ENCODE results near the gene GALK1. TPM values are rescaled to one million over a fixed set of nuclear protein-coding genes. Genes with fewer than 3 reads are reported as not detected.
A peak's percentile ranks its signal among the peaks of the same experiment; 100 is the strongest.

The GALK1 gene
- total and polyA plus RNA-seq, 12 donors, result 5.2 to 44.6 (median 15.3) TPM

DNA sequence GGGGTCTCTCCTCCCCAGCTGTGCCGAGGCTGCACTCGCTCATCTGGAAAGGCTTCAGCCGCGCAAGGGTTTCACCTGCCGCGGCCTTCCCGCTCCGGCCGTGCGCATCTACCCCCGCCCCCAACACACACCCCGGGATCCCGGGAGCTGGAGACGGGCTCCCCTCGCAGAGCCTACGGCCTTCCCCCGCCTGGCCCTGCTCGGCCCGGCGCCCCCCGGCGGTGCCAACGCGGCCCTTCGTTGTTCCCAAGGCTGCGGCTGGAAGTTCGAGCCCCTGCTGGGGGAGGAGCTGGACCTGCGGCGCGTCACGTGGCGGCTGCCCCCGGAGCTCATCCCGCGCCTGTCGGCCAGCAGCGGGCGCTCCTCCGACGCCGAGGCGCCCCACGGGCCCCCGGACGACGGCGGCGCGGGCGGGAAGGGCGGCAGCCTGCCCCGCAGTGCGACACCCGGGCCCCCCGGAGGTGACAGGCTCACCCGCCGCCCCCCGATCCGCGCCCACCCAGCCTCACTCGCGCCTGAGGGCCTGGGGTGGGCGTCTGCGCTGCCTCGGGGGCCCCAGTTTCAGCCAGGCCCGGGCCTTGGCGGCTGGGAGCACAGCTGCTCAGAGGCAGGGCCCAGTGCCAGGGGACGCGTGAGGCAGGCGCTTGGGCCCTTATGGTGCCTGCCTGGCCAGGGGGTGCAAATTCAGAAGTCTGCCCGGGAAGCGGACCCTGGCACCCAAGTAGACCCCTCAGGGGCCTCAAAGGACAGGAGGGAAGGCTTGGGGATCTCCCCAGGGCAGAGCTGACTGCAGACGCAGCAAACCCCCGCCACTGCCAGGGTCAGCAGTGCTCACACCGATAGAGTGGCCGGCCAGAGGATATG is 11.2 kb downstream of the GALK1 start:
- ATAC-seq, result peak; percentile 37 to 84 (median 54)
- WGBS, 2 donors, result 9 to 10% methylated on average over 73 to 76 of the region's 76 CpGs
- Histone ChIP-seq H3K36me3 (peaks cover 0 to 41% (median 0%) of the 10 kb centered on the region in 9 donors), H3K27me3 (no peaks in the 10 kb centered on the region), H3K9me3 (no peaks in the 10 kb centered on the region), H3K4me1 (peaks cover 7 to 25% (median 17%) of the 10 kb centered on the region in 9 donors), H3K27ac (peak overlapping the region in 5 of 10 donors; percentile 30 to 78 (median 62)), H3K4me3 (peak overlapping the region in 9 of 10 donors; percentile 35 to 58 (median 49))
- TF ChIP-seq, protein P1, sequence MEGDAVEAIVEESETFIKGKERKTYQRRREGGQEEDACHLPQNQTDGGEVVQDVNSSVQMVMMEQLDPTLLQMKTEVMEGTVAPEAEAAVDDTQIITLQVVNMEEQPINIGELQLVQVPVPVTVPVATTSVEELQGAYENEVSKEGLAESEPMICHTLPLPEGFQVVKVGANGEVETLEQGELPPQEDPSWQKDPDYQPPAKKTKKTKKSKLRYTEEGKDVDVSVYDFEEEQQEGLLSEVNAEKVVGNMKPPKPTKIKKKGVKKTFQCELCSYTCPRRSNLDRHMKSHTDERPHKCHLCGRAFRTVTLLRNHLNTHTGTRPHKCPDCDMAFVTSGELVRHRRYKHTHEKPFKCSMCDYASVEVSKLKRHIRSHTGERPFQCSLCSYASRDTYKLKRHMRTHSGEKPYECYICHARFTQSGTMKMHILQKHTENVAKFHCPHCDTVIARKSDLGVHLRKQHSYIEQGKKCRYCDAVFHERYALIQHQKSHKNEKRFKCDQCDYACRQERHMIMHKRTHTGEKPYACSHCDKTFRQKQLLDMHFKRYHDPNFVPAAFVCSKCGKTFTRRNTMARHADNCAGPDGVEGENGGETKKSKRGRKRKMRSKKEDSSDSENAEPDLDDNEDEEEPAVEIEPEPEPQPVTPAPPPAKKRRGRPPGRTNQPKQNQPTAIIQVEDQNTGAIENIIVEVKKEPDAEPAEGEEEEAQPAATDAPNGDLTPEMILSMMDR (IDR thresholded peaks at IDR 0.05), result peak; percentile 38 to 81 (median 63)
- intact Hi-C loops (cut with DNase I), result loop anchor here in 2 of 10 donors (5.0 to 10.0 kb wide), 3 partner anchors 76 to 329 kb away; partner anchors contain the start of gene SMIM5 (in 1 of the 2)
- DNase-seq, result peak; percentile 58 to 81

DNA sequence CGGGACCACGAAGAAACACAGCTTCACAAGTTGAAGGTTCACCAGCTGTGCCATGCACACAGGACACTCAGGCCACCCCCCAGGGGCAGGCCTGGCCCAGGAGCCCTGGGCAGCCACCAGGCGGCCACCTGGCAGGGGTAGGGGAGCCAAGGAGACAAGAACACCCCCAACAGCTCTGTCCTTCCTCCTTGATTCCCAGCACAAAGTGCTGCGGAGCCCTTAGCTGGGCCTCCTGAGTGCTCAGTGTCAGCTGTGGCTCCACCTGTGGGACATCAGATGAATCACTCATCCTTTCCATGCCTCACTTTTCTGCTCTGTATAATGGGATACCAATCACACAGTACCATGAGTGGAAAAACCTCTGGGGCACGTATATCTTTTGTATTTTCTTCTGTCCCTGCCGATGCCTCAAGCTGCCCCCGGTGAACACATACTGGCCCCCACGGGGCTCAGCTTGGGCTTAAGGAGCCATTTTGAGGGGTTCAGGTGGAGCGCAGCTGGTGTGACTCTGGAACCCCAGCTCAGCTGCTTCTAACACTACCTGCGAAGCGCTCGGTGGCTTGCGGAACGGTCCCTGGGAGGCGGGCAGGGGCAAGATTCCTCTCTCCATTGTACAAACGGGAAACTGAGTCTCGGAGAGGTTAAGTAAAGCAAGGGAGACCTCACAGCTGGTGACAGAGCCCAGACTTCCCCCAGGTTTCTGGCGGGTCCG is 12.0 kb downstream of the GALK1 start:
- WGBS, 2 donors, result 72 to 76% methylated on average over 19 of the region's 19 CpGs
- Histone ChIP-seq H3K27ac (peak overlapping the region in 2 of 10 donors; percentile 62 to 78), H3K4me3 (peak overlapping the region in 9 of 10 donors; percentile 35 to 58 (median 49)), H3K9me3 (no peaks in the 10 kb centered on the region), H3K36me3 (peaks cover 0 to 38% (median 0%) of the 10 kb centered on the region in 9 donors), H3K4me1 (peaks cover 7 to 29% (median 20%) of the 10 kb centered on the region in 9 donors), H3K27me3 (no peaks in the 10 kb centered on the region)
- TF ChIP-seq, protein P1 (IDR thresholded peaks at IDR 0.05), result no peak
- ATAC-seq, result no peak
- DNase-seq, result no peak
- intact Hi-C loops (cut with DNase I), result loop anchor here in 2 of 10 donors (5.0 to 10.0 kb wide), 3 partner anchors 76 to 328 kb away; partner anchors contain the start of gene SMIM5 (in 1 of the 2)

DNA sequence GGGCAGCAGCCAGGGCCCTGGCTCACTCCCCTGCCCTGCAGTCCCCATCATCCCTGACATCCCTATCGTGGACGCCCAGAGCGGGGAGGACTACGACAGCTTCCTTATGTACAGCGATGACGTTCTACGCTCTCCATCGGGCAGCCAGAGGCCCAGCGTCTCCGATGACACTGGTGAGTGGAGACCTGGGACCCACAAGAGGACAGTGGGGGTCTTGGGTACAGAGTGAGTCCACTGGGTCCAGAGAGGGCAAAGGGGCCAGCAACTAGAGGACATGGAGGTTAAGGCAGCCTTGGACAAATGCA is 12.6 kb downstream of the GALK1 start:
- TF ChIP-seq, protein P1 (IDR thresholded peaks at IDR 0.05), result no peak
- DNase-seq (no peak), ATAC-seq (no peak)
- WGBS, 2 donors, result 86 to 90% methylated on average over 10 of the region's 10 CpGs
- peaks cover 0 to 32% (median 0%) of the 10 kb centered on the region in 9 donors for H3K36me3 ChIP-seq
- no peak overlapping the region for H3K4me3 ChIP-seq
- H3K27me3 ChIP-seq, result no peaks in the 10 kb centered on the region
- intact Hi-C loops (cut with DNase I), result loop anchor here in 2 of 10 donors (5.0 to 10.0 kb wide), 3 partner anchors 75 to 328 kb away; partner anchors contain the start of gene SMIM5 (in 1 of the 2)
- no peaks in the 10 kb centered on the region for H3K9me3 ChIP-seq
- H3K27ac ChIP-seq, result no peak overlapping the region
- peaks cover 7 to 35% (median 24%) of the 10 kb centered on the region in 9 donors for H3K4me1 ChIP-seq
